ENCODE data around the gene MOSMO. TPM values are rescaled to one million over a fixed set of nuclear protein-coding genes. Genes with fewer than 3 reads are reported as not detected.

The MOSMO gene
- total and polyA plus RNA-seq, 2 of the 4 experiments (the other 2 are of a cell fraction), result 10.5 to 16.0 TPM

DNA sequence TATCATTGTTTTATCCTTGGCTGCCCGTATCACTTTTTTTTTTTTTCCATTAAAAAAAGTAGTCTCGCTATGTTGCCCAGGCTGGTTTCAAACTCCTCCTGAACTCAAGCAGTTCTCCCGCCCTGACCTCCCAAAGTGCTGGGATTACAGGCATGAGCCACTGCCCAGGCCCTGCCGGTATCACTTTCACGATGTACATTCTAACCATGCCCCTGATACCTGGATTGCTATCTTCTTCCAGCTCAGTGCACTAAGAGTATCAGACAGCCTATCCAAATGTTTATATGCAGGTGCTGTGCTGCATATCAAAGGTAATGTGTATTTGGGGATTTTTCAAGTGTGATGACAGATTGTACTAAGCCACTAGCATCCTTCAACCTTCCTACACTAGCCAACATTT is 14.2 kb downstream of the MOSMO start:
- no peak overlapping the region for H3K4ac ChIP-seq (ENCODE audit: low read depth, low read length)
- no peak for ATAC-seq (ENCODE audit: low read depth)
- intact Hi-C loops (cut with micrococcal nuclease), result loop anchor here (5.0 kb wide), 1 partner anchor 35 kb away; no protein-coding TSS in a partner anchor
- no peak overlapping the region for H3K9ac ChIP-seq (ENCODE audit: low read depth, low read length)
- H4K91ac ChIP-seq (ENCODE audit: insufficient read depth, low read depth, low read length), result no peak overlapping the region
- peak overlapping the region; percentile 72 for H2AK5ac ChIP-seq (ENCODE audit: low read depth, low read length)
- no peaks in the 10 kb centered on the region for H3K36me3 ChIP-seq (ENCODE audit: control insufficient read depth, insufficient read depth, low read length)
- peaks cover 4% of the 10 kb centered on the region; the same call in 1 of the 2 replicates for H3K9me1 ChIP-seq (ENCODE audit: insufficient read depth, low read length)
- H2BK20ac ChIP-seq (ENCODE audit: low read depth, low read length), result no peak overlapping the region
- no peak overlapping the region for H2BK5ac ChIP-seq (ENCODE audit: low read depth, low read length, poor library complexity, severe bottlenecking)
- H4K5ac ChIP-seq (ENCODE audit: low read depth, low read length), result no peak overlapping the region
- no peak overlapping the region for H2BK15ac ChIP-seq (ENCODE audit: low read depth, low read length)
- no peak overlapping the region for H2AK9ac ChIP-seq (replicated peaks; ENCODE audit: low read depth, low read length, poor library complexity)
- CTCF ChIA-PET, result no interaction called here
- no peak overlapping the region for H3K4me3 ChIP-seq (ENCODE audit: insufficient read depth, low read depth, low read length)
- POLR2A ChIA-PET (ENCODE audit: unreplicated experiment), result no interaction called here
- H3K14ac ChIP-seq (replicated peaks; ENCODE audit: low read depth, low read length), result no peak overlapping the region; the same call in 1 of the 2 replicates
- TF ChIP-seq SMC3 (IDR thresholded peaks at IDR 0.05; ENCODE audit: low read depth, low read length), result no peak
- TF ChIP-seq, protein P1, sequence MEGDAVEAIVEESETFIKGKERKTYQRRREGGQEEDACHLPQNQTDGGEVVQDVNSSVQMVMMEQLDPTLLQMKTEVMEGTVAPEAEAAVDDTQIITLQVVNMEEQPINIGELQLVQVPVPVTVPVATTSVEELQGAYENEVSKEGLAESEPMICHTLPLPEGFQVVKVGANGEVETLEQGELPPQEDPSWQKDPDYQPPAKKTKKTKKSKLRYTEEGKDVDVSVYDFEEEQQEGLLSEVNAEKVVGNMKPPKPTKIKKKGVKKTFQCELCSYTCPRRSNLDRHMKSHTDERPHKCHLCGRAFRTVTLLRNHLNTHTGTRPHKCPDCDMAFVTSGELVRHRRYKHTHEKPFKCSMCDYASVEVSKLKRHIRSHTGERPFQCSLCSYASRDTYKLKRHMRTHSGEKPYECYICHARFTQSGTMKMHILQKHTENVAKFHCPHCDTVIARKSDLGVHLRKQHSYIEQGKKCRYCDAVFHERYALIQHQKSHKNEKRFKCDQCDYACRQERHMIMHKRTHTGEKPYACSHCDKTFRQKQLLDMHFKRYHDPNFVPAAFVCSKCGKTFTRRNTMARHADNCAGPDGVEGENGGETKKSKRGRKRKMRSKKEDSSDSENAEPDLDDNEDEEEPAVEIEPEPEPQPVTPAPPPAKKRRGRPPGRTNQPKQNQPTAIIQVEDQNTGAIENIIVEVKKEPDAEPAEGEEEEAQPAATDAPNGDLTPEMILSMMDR (conservative IDR thresholded peaks at IDR 0.05; ENCODE audit: low read depth, low read length), result no peak
- TF ChIP-seq BHLHE40 (IDR thresholded peaks at IDR 0.05; ENCODE audit: low read depth, low read length), result no peak
- TF ChIP-seq MXI1 (IDR thresholded peaks at IDR 0.05; ENCODE audit: borderline replicate concordance, low read depth, low read length), result no peak
- no peak for TF ChIP-seq MAZ (IDR thresholded peaks at IDR 0.05; ENCODE audit: borderline replicate concordance, low read depth, low read length)
- TF ChIP-seq RCOR1 (IDR thresholded peaks at IDR 0.05; ENCODE audit: insufficient replicate concordance, low read length), result no peak
- no peak for TF ChIP-seq CEBPB (IDR thresholded peaks at IDR 0.05; ENCODE audit: low read depth, low read length)
- TF ChIP-seq POLR2A (IDR thresholded peaks at IDR 0.05; ENCODE audit: low read depth, low read length), result no peak
- no peak for TF ChIP-seq CHD1 (IDR thresholded peaks at IDR 0.05; ENCODE audit: low read depth, low read length)
- no peak for TF ChIP-seq ELK1 (IDR thresholded peaks at IDR 0.05; ENCODE audit: borderline replicate concordance, low read depth, low read length)
- TF ChIP-seq FOS (IDR thresholded peaks at IDR 0.05; ENCODE audit: low read depth, low read length), result no peak
- no peak for TF ChIP-seq RFX5 (IDR thresholded peaks at IDR 0.05; ENCODE audit: low read depth, low read length)
- TF ChIP-seq, protein P2, sequence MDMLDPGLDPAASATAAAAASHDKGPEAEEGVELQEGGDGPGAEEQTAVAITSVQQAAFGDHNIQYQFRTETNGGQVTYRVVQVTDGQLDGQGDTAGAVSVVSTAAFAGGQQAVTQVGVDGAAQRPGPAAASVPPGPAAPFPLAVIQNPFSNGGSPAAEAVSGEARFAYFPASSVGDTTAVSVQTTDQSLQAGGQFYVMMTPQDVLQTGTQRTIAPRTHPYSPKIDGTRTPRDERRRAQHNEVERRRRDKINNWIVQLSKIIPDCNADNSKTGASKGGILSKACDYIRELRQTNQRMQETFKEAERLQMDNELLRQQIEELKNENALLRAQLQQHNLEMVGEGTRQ (IDR thresholded peaks at IDR 0.05; ENCODE audit: low read depth, low read length), result no peak
- no peak for TF ChIP-seq RAD21 (IDR thresholded peaks at IDR 0.05; ENCODE audit: low read length)
- no peak for TF ChIP-seq MAFK (IDR thresholded peaks at IDR 0.05; ENCODE audit: low read depth, low read length)
- no peak for TF ChIP-seq NFE2L2 (IDR thresholded peaks at IDR 0.05; ENCODE audit: low read depth, low read length)
- H3K27ac ChIP-seq (ENCODE audit: insufficient read depth, low read length), result no peak overlapping the region
- WGBS, 2 experiments (ENCODE audit: extremely low coverage in 2 of 2, insufficient read length in 1 of 2), result 90% methylated on average over 4 of the region's 5 CpGs; no CpG with 5 or more reads in 1 of the 2 experiments
- no peaks in the 10 kb centered on the region for H3K9me3 ChIP-seq (ENCODE audit: control insufficient read depth, insufficient read depth, low read length)
- no peak overlapping the region for H3K18ac ChIP-seq (ENCODE audit: low read depth, low read length)
- H4K8ac ChIP-seq (ENCODE audit: low read depth in 2 of 2, low read length in 2 of 2), result no peak overlapping the region
- H3K4me2 ChIP-seq (ENCODE audit: low read depth, low read length), result no peak overlapping the region
- H3K56ac ChIP-seq (ENCODE audit: extremely low read depth, insufficient read depth, low read length), result no peak overlapping the region
- in situ Hi-C loops (cut with MboI; ENCODE audit: low sequenced_read_pairs), result no loop called here
- peaks cover 23% of the 10 kb centered on the region; the same call in 1 of the 2 replicates for H4K20me1 ChIP-seq (ENCODE audit: insufficient read depth, low read length)
- H2BK120ac ChIP-seq (ENCODE audit: low read depth, low read length), result no peak overlapping the region
- dilution Hi-C loops (cut with HindIII; ENCODE audit: low sequenced_read_pairs, unreplicated experiment), result no loop called here
- peaks cover 26 to 38% of the 10 kb centered on the region in 2 experiments for H3K79me1 ChIP-seq (ENCODE audit: low read depth in 1 of 2, low read length in 2 of 2)
- H3K4me1 ChIP-seq (ENCODE audit: control insufficient read depth, insufficient read depth, low read length), result peaks cover 5% of the 10 kb centered on the region
- no peak overlapping the region for H2AFZ ChIP-seq (replicated peaks; ENCODE audit: low read length, poor library complexity)
- no peak for DNase-seq
- no peaks in the 10 kb centered on the region for H3K27me3 ChIP-seq (ENCODE audit: control insufficient read depth, insufficient read depth, low read length)
- peak overlapping the region; percentile 31; the same call in 1 of the 2 replicates for H3K23ac ChIP-seq (ENCODE audit: low read depth, low read length)
- no TSS peak for BruUV-seq (replicated peaks)
